Measurements from ENCODE around the gene TRIM67. TPM values are rescaled to one million over a fixed set of nuclear protein-coding genes. Genes with fewer than 3 reads are reported as not detected.

TRIM67 gene
- total and polyA plus RNA-seq, 9 of the 15 experiments (the other 6 are each of a cell fraction or from before 2014, with no cell fraction given), result 0.04 to 0.60 (median 0.31) TPM

DNA sequence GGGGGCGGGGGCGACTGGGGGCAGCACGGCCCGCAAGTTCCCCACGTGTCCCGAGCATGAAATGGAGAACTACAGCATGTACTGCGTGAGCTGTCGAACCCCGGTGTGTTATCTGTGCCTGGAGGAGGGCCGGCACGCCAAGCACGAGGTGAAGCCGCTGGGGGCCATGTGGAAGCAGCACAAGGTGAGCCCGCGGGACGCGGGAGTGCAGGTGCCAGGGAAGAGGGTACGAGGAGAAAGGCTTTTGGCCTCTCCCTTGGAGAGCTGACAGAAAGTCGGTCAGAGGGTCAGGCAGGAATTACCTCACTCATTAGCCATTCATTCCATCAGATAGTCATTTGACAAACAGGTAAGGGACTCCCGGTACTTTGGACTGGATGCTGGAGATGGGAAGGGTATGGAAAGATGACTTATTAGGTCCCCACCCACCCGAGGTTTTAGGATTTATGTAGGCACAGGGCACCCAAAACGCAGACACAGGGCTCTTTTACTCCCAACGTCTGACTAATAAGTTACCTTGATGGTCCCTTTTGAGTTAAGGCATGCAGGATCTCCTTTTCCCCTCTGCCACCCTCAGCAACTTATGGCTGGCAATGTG, 2.1 kb downstream of the TRIM67 start:
- ChIA-PET CTCF (ENCODE audit: low intra/inter-chr PET ratio) (no interaction called here), POLR2A (no interaction called here)
- H3K9me3 ChIP-seq (replicated peaks; ENCODE audit: control insufficient read depth, insufficient read depth, low read depth, low read length), result no peaks in the 10 kb centered on the region
- no peaks in the 10 kb centered on the region; a peak in 1 of 5 replicates for H3K27me3 ChIP-seq (ENCODE audit: control insufficient read depth in 2 of 2, insufficient read depth in 2 of 2, low read length in 2 of 2)
- no peaks in the 10 kb centered on the region for H3K79me2 ChIP-seq (ENCODE audit: control insufficient read depth, insufficient read depth, low read length)
- in situ Hi-C loops (cut with MboI) (no loop called here), intact Hi-C loops (cut with micrococcal nuclease) (no loop called here)
- FAIRE-seq (no peak), DNase-seq (ENCODE audit: extremely low read depth in 1 of 4, low spot score in 3 of 4) (no peak), ATAC-seq (no peak)
- no peaks in the 10 kb centered on the region; the same call in 1 of the 2 replicates for H4K20me1 ChIP-seq (replicated peaks; ENCODE audit: control insufficient read depth, insufficient read depth, low read length)
- no peak overlapping the region for H3K9ac ChIP-seq (ENCODE audit: insufficient read depth in 1 of 2, low read depth in 2 of 2, low read length in 2 of 2)
- no TSS peak for BruUV-seq (replicated peaks)
- 15% methylated on average over 23 of the region's 23 CpGs for WGBS (ENCODE audit: insufficient coverage, low coverage, missing lambda C conversion rate)
- TF ChIP-seq, protein P1, sequence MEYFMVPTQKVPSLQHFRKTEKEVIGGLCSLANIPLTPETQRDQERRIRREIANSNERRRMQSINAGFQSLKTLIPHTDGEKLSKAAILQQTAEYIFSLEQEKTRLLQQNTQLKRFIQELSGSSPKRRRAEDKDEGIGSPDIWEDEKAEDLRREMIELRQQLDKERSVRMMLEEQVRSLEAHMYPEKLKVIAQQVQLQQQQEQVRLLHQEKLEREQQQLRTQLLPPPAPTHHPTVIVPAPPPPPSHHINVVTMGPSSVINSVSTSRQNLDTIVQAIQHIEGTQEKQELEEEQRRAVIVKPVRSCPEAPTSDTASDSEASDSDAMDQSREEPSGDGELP (CRISPR knock-in tag; IDR thresholded peaks at IDR 0.05; ENCODE audit: borderline replicate concordance), result peak; percentile 18; the same call in 1 of the 2 replicates
- no peak for TF ChIP-seq CREB1 (IDR thresholded peaks at IDR 0.05)
- TF ChIP-seq CREB1 (CRISPR knock-in tag; IDR thresholded peaks at IDR 0.05), result no peak
- no peak for TF ChIP-seq OTX1 (CRISPR knock-in tag; IDR thresholded peaks at IDR 0.05)
- peak; percentile 39; the same call in 1 of the 2 replicates for TF ChIP-seq MYC (IDR thresholded peaks at IDR 0.05; ENCODE audit: low read depth, low read length)
- no peak for TF ChIP-seq MYC (CRISPR knock-in tag; IDR thresholded peaks at IDR 0.05; ENCODE audit: borderline replicate concordance, low read depth)
- no peak for TF ChIP-seq HDGF (IDR thresholded peaks at IDR 0.05)
- no peak for TF ChIP-seq SMARCC2 (IDR thresholded peaks at IDR 0.05; ENCODE audit: low read depth)
- TF ChIP-seq, protein P2, sequence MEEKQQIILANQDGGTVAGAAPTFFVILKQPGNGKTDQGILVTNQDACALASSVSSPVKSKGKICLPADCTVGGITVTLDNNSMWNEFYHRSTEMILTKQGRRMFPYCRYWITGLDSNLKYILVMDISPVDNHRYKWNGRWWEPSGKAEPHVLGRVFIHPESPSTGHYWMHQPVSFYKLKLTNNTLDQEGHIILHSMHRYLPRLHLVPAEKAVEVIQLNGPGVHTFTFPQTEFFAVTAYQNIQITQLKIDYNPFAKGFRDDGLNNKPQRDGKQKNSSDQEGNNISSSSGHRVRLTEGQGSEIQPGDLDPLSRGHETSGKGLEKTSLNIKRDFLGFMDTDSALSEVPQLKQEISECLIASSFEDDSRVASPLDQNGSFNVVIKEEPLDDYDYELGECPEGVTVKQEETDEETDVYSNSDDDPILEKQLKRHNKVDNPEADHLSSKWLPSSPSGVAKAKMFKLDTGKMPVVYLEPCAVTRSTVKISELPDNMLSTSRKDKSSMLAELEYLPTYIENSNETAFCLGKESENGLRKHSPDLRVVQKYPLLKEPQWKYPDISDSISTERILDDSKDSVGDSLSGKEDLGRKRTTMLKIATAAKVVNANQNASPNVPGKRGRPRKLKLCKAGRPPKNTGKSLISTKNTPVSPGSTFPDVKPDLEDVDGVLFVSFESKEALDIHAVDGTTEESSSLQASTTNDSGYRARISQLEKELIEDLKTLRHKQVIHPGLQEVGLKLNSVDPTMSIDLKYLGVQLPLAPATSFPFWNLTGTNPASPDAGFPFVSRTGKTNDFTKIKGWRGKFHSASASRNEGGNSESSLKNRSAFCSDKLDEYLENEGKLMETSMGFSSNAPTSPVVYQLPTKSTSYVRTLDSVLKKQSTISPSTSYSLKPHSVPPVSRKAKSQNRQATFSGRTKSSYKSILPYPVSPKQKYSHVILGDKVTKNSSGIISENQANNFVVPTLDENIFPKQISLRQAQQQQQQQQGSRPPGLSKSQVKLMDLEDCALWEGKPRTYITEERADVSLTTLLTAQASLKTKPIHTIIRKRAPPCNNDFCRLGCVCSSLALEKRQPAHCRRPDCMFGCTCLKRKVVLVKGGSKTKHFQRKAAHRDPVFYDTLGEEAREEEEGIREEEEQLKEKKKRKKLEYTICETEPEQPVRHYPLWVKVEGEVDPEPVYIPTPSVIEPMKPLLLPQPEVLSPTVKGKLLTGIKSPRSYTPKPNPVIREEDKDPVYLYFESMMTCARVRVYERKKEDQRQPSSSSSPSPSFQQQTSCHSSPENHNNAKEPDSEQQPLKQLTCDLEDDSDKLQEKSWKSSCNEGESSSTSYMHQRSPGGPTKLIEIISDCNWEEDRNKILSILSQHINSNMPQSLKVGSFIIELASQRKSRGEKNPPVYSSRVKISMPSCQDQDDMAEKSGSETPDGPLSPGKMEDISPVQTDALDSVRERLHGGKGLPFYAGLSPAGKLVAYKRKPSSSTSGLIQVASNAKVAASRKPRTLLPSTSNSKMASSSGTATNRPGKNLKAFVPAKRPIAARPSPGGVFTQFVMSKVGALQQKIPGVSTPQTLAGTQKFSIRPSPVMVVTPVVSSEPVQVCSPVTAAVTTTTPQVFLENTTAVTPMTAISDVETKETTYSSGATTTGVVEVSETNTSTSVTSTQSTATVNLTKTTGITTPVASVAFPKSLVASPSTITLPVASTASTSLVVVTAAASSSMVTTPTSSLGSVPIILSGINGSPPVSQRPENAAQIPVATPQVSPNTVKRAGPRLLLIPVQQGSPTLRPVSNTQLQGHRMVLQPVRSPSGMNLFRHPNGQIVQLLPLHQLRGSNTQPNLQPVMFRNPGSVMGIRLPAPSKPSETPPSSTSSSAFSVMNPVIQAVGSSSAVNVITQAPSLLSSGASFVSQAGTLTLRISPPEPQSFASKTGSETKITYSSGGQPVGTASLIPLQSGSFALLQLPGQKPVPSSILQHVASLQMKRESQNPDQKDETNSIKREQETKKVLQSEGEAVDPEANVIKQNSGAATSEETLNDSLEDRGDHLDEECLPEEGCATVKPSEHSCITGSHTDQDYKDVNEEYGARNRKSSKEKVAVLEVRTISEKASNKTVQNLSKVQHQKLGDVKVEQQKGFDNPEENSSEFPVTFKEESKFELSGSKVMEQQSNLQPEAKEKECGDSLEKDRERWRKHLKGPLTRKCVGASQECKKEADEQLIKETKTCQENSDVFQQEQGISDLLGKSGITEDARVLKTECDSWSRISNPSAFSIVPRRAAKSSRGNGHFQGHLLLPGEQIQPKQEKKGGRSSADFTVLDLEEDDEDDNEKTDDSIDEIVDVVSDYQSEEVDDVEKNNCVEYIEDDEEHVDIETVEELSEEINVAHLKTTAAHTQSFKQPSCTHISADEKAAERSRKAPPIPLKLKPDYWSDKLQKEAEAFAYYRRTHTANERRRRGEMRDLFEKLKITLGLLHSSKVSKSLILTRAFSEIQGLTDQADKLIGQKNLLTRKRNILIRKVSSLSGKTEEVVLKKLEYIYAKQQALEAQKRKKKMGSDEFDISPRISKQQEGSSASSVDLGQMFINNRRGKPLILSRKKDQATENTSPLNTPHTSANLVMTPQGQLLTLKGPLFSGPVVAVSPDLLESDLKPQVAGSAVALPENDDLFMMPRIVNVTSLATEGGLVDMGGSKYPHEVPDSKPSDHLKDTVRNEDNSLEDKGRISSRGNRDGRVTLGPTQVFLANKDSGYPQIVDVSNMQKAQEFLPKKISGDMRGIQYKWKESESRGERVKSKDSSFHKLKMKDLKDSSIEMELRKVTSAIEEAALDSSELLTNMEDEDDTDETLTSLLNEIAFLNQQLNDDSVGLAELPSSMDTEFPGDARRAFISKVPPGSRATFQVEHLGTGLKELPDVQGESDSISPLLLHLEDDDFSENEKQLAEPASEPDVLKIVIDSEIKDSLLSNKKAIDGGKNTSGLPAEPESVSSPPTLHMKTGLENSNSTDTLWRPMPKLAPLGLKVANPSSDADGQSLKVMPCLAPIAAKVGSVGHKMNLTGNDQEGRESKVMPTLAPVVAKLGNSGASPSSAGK (IDR thresholded peaks at IDR 0.05), result 0 out of 2 replicates have a peak, but pooled peaks have one; percentile 35
- no peak overlapping the region for H2AFZ ChIP-seq (ENCODE audit: low read depth, low read length)
- peaks cover 19 to 46% of the 10 kb centered on the region in 2 experiments for H3K4me1 ChIP-seq (replicated peaks in 1 of 2; ENCODE audit: control insufficient read depth in 2 of 2, insufficient read depth in 2 of 2, low read length in 2 of 2)
- H3K9me1 ChIP-seq (ENCODE audit: control insufficient read depth, insufficient read depth, low read length), result no peaks in the 10 kb centered on the region
- H3K4me3 ChIP-seq, result no peak overlapping the region
- H3K4me2 ChIP-seq (ENCODE audit: insufficient read depth, low read length), result no peak overlapping the region
- no peaks in the 10 kb centered on the region for H3K36me3 ChIP-seq (ENCODE audit: control insufficient read depth, insufficient read depth, low read length)
- H3K27ac ChIP-seq (ENCODE audit: extremely low read depth, low read depth, low read length), result no peak overlapping the region

Data from K562 (cell line).